Tibial nerve (tissue), 3 donors: Measurements from ENCODE around the gene CPNE8.
"Not testable (repeated sequence)": the region's sequence is repeated elsewhere in the genome, so short reads cannot be mapped to it uniquely, and the experiment has no call there.

Source experiments
- POLR2A ChIP-seq, 2 donors: fragments of 450-650 bp; IDR thresholded peaks; one replicate each; pipeline ENCODE4 v1.6.1; 2017; ENCODE audit warnings: antibody characterized with exemption in 2 of 2, mild to moderate bottlenecking in 2 of 2, moderate library complexity in 2 of 2
- TF ChIP-seq, protein P1 (sequence below), 5 experiments: fragments of 200-600 bp in 3 of 5; fragments of 450-650 bp in 2 of 5; sonication (generic) in 3 of 5; IDR thresholded peaks; one replicate each; pipeline ENCODE4 v1.5.1; 2016 to 2019; ENCODE audit warnings: antibody characterized with exemption in 5 of 5, mild to moderate bottlenecking in 3 of 5, moderate library complexity in 2 of 5

DNA sequence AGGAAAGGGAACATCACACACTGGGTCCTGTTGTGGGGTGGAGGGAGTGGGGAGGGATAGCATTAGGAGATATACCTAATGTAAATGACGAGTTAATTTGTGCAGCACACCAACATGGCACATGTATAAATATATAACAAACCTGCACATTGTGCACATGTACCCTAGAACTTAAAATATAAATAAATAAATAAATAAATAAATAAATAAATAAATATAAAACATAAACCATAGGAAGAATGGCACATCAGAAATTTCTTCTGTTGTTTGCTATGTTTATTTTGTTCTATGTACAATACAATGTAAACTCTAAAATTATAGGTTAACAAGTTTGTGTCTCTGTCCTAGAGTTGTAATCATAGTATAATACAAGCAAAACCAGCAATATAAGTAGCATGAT is 162.9 kb downstream of the CPNE8 start:
- TF ChIP-seq, protein P1, sequence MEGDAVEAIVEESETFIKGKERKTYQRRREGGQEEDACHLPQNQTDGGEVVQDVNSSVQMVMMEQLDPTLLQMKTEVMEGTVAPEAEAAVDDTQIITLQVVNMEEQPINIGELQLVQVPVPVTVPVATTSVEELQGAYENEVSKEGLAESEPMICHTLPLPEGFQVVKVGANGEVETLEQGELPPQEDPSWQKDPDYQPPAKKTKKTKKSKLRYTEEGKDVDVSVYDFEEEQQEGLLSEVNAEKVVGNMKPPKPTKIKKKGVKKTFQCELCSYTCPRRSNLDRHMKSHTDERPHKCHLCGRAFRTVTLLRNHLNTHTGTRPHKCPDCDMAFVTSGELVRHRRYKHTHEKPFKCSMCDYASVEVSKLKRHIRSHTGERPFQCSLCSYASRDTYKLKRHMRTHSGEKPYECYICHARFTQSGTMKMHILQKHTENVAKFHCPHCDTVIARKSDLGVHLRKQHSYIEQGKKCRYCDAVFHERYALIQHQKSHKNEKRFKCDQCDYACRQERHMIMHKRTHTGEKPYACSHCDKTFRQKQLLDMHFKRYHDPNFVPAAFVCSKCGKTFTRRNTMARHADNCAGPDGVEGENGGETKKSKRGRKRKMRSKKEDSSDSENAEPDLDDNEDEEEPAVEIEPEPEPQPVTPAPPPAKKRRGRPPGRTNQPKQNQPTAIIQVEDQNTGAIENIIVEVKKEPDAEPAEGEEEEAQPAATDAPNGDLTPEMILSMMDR (IDR thresholded peaks at IDR 0.05): not testable (repeated sequence)
- not testable (repeated sequence) for TF ChIP-seq POLR2A (IDR thresholded peaks at IDR 0.05)
